GM18511 (cell line): Measurements from ENCODE around the gene NAA11.
"Not testable (repeated sequence)": the region's sequence is repeated elsewhere in the genome, so short reads cannot be mapped to it uniquely, and the experiment has no call there.

Source experiments
- ATAC-seq: cut with Tn5 transposase; IDR thresholded peaks from one replicate; pipeline ENCODE4 v1.9.1; 2021; ENCODE audit warnings: mild to moderate bottlenecking, moderate library complexity; ENCODE audit not compliant: unreplicated experiment

NAA11 gene

GRCh38 chr4:79311279-79311678 is 14.6 kb downstream of the NAA11 start:
- no peak for ATAC-seq

- ATAC-seq, result no peak
Measured at GRCh38 chr4:79308971-79309370, 16.9 kb downstream of the NAA11 start.

- ATAC-seq, result no peak
Measured at GRCh38 chr4:79308137-79308536, 17.7 kb downstream of the NAA11 start.

- ATAC-seq, result no peak
Measured at GRCh38 chr4:79306795-79307194, 19.1 kb downstream of the NAA11 start.

- no peak for ATAC-seq
Measured at GRCh38 chr4:79300280-79300679, 25.6 kb downstream of the NAA11 start.

- ATAC-seq, result no peak
Measured at GRCh38 chr4:79298484-79298883, 27.4 kb downstream of the NAA11 start.

GRCh38 chr4:79298027-79298426 is 27.8 kb downstream of the NAA11 start:
- no peak for ATAC-seq

- ATAC-seq, result no peak
Measured at GRCh38 chr4:79297479-79297878, 28.4 kb downstream of the NAA11 start.

- ATAC-seq, result no peak
Measured at GRCh38 chr4:79296768-79297428, 29.0 kb downstream of the NAA11 start.

- no peak for ATAC-seq
Measured at GRCh38 chr4:79295086-79295485, 30.8 kb downstream of the NAA11 start.

- ATAC-seq, result no peak
Measured at GRCh38 chr4:79294064-79294463, 31.8 kb downstream of the NAA11 start.

- no peak for ATAC-seq
Measured at GRCh38 chr4:79292008-79292407, 33.9 kb downstream of the NAA11 start.

- no peak for ATAC-seq
Measured at GRCh38 chr4:79290376-79290775, 35.5 kb downstream of the NAA11 start.

GRCh38 chr4:79288185-79288584 is 37.7 kb downstream of the NAA11 start:
- ATAC-seq, result no peak

GRCh38 chr4:79287718-79288117 is 38.1 kb downstream of the NAA11 start:
- ATAC-seq, result no peak

- ATAC-seq, result no peak
Measured at GRCh38 chr4:79287076-79287475, 38.8 kb downstream of the NAA11 start.

GRCh38 chr4:79281566-79282359 is 44.1 kb downstream of the NAA11 start:
- no peak for ATAC-seq

- not testable (repeated sequence) for ATAC-seq
Measured at GRCh38 chr4:79277467-79277866, 48.4 kb downstream of the NAA11 start.

- no peak for ATAC-seq
Measured at GRCh38 chr4:79273915-79274314, 51.9 kb downstream of the NAA11 start.

GRCh38 chr4:79272761-79273160 is 53.1 kb downstream of the NAA11 start:
- no peak for ATAC-seq

GRCh38 chr4:79272126-79272525 is 53.7 kb downstream of the NAA11 start:
- ATAC-seq, result no peak

GRCh38 chr4:79267671-79268070 is 58.2 kb downstream of the NAA11 start:
- ATAC-seq, result no peak
